Measurements from ENCODE around the gene FUOM. TPM values are rescaled to one million over a fixed set of nuclear protein-coding genes. Genes with fewer than 3 reads are reported as not detected.
A peak's percentile ranks its signal among the peaks of the same experiment; 100 is the strongest.

The FUOM gene
- total and polyA plus RNA-seq, 12 donors: 2.0 to 17.0 (median 6.2) TPM

- Histone ChIP-seq H3K4me3 (peak overlapping the region in 8 of 10 donors; percentile 8 to 47 (median 38)), H3K27me3 (peaks cover 0 to 25% (median 15%) of the 10 kb centered on the region in 7 donors), H3K4me1 (peaks cover 0 to 10% (median 6%) of the 10 kb centered on the region in 9 donors), H3K27ac (no peak overlapping the region), H3K9me3 (peaks cover 0 to 5% (median 0%) of the 10 kb centered on the region in 11 donors), H3K36me3 (no peaks in the 10 kb centered on the region)
- TF ChIP-seq CTCF (IDR thresholded peaks at IDR 0.05): peak; percentile 18 to 85 (median 66)
- intact Hi-C loops (cut with DNase I): loop anchor here in 1 of 10 donors (10.0 kb wide), 1 partner anchor 174 kb away; no protein-coding TSS in a partner anchor
- ATAC-seq (peak; percentile 84 to 92 (median 86)), DNase-seq (peak in 1 of 2 donors; percentile 63)
- 7 to 8% methylated on average over 51 of the region's 51 CpGs for WGBS, 2 donors
These were observed 39.2 kb downstream of the FUOM start for GRCh38 chr10:133318494-133319127.

DNA sequence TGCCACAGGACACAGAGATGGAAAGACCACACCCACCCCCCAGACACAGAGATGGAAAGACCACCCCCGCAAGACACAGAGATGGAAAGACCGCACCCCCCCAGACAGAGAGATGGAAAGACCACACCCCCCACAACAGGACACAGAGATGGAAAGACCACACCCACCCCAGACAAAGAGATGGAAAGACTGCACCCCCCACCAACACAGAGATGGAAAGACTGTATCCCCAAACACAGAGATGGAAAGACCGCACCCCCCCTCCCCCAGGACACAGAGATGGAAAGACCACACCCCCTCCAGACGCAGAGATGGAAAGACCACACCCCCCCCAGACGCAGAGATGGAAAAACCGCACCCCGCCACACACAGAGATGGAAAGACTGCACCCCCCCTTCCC is 41.1 kb downstream of the FUOM start:
- peaks cover 0 to 17% (median 7%) of the 10 kb centered on the region in 9 donors for H3K36me3 ChIP-seq
- 82 to 89% methylated on average over 7 of the region's 7 CpGs for WGBS, 2 donors
- ATAC-seq (no peak), DNase-seq (no peak)
- H3K27ac ChIP-seq: no peak overlapping the region
- H3K9me3 ChIP-seq: peaks cover 0 to 5% (median 0%) of the 10 kb centered on the region in 11 donors
- peaks cover 0 to 10% (median 6%) of the 10 kb centered on the region in 9 donors for H3K4me1 ChIP-seq
- intact Hi-C loops (cut with DNase I): loop anchor here in 1 of 10 donors (10.0 kb wide), 1 partner anchor 172 kb away; no protein-coding TSS in a partner anchor
- TF ChIP-seq CTCF (IDR thresholded peaks at IDR 0.05): no peak
- H3K4me3 ChIP-seq: no peak overlapping the region
- peaks cover 0 to 25% (median 15%) of the 10 kb centered on the region in 7 donors for H3K27me3 ChIP-seq

DNA sequence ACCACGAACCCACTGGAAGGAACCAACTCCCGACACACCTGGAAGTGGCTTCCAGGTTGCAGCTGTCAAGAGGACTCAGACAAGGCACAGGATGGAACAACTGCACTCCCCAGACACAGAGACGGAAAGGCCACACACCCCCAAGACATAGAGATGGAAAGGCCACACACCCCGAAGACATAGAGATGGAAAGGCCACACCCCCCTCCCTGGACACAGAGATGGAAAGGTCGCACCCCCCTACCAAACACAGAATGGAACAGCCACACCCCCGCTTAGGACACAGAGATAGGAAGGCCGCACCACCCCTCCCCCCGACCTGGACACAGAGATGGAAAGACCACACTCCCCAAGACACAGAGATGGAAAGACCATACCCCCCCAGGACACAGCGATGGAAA is 41.6 kb downstream of the FUOM start:
- 91 to 94% methylated on average over 8 to 9 of the region's 9 CpGs for WGBS, 2 donors
- no peak for ATAC-seq
- no peak for DNase-seq
- TF ChIP-seq CTCF (IDR thresholded peaks at IDR 0.05): no peak
- H3K36me3 ChIP-seq: peaks cover 0 to 21% (median 7%) of the 10 kb centered on the region in 9 donors
- peaks cover 0 to 10% (median 6%) of the 10 kb centered on the region in 9 donors for H3K4me1 ChIP-seq
- H3K4me3 ChIP-seq: no peak overlapping the region
- H3K9me3 ChIP-seq: peaks cover 0 to 5% (median 0%) of the 10 kb centered on the region in 11 donors
- H3K27ac ChIP-seq: no peak overlapping the region
- H3K27me3 ChIP-seq: peaks cover 0 to 25% (median 15%) of the 10 kb centered on the region in 7 donors
- intact Hi-C loops (cut with DNase I): loop anchor here in 1 of 10 donors (10.0 kb wide), 1 partner anchor 171 kb away; no protein-coding TSS in a partner anchor

DNA sequence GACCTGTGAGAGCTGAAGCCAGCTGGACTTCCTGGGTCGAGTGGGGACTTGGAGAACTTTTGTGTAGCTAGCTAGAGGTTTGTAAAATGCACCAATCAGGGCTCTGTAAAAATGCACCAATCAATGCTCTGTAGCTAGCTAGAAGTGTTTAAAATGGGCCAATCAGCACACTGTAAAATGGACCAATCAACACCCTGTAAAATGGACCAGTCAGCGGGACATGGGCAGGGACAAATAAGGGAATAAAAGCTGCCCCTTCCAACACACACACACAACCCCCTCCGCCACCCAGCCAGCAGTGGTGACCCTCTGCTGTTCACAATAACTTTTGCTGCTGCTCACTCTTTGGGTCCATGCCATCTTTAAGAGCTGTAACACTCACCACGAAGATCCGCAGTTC is 42.0 kb downstream of the FUOM start:
- ATAC-seq (no peak), DNase-seq (no peak)
- intact Hi-C loops (cut with DNase I): loop anchor here in 1 of 10 donors (10.0 kb wide), 1 partner anchor 171 kb away; no protein-coding TSS in a partner anchor
- TF ChIP-seq CTCF (IDR thresholded peaks at IDR 0.05): no peak
- H3K4me1 ChIP-seq: peaks cover 0 to 10% (median 6%) of the 10 kb centered on the region in 9 donors
- peaks cover 0 to 1% (median 0%) of the 10 kb centered on the region in 11 donors for H3K9me3 ChIP-seq
- peaks cover 0 to 21% (median 15%) of the 10 kb centered on the region in 7 donors for H3K27me3 ChIP-seq
- H3K36me3 ChIP-seq: peaks cover 0 to 26% (median 7%) of the 10 kb centered on the region in 9 donors
- H3K27ac ChIP-seq: no peak overlapping the region
- H3K4me3 ChIP-seq: no peak overlapping the region
- WGBS, 2 donors: 85 to 91% methylated on average over 5 of the region's 5 CpGs

Data from heart right ventricle (tissue), 16 donors.